H9 (cell line): ENCODE results near the gene GRAMD1B. TPM values are rescaled to one million over a fixed set of nuclear protein-coding genes. Genes with fewer than 3 reads are reported as not detected.
A peak's percentile ranks its signal among the peaks of the same experiment; 100 is the strongest.

Source experiments
- DNase-seq: peaks from one replicate; pipeline ENCODE4 v3.0.0-alpha.2; 2017
- H2AFZ ChIP-seq: one replicate; pipeline ENCODE4 v1.6.1; 2013; ENCODE audit warnings: mild to moderate bottlenecking, low read length, control low read depth, moderate library complexity
- H2AK5ac ChIP-seq: 2 replicates; pipeline ENCODE4 v1.6.1; 2013; ENCODE audit warnings: low read length, control low read depth, mixed read lengths; ENCODE audit not compliant: insufficient read length
- H2BK120ac ChIP-seq: one replicate; pipeline ENCODE4 v1.6.1; 2013; ENCODE audit warnings: low read depth, mild to moderate bottlenecking, low read length, control low read depth, inconsistent platforms; ENCODE audit not compliant: poor library complexity, severe bottlenecking
- H2BK12ac ChIP-seq: 2 replicates; pipeline ENCODE4 v1.6.1; 2013; ENCODE audit warnings: low read length, control low read depth, mixed read lengths, low read depth; ENCODE audit not compliant: insufficient read length
- H2BK15ac ChIP-seq: 2 replicates; pipeline ENCODE4 v1.6.1; 2013; ENCODE audit warnings: low read depth, low read length, control low read depth
- H2BK20ac ChIP-seq: one replicate; pipeline ENCODE4 v1.6.1; 2013; ENCODE audit warnings: low read depth, mild to moderate bottlenecking, low read length, control low read depth, inconsistent platforms; ENCODE audit not compliant: poor library complexity, severe bottlenecking
- H2BK5ac ChIP-seq: 2 replicates; pipeline ENCODE4 v1.6.1; 2013; ENCODE audit warnings: low read length, control low read depth, mixed read lengths; ENCODE audit not compliant: insufficient read length
- H3K14ac ChIP-seq: 2 replicates; pipeline ENCODE4 v1.6.1; 2013; ENCODE audit warnings: low read length, control low read depth; ENCODE audit not compliant: insufficient read depth
- H3K18ac ChIP-seq: 2 replicates; pipeline ENCODE4 v1.6.1; 2013; ENCODE audit warnings: low read depth, mild to moderate bottlenecking, mixed read lengths, low read length, control low read depth; ENCODE audit not compliant: insufficient read length
- H3K23ac ChIP-seq: 2 replicates; pipeline ENCODE4 v1.6.1; 2013; ENCODE audit warnings: low read length, control low read depth, mixed read lengths, low read depth; ENCODE audit not compliant: insufficient read length
- H3K23me2 ChIP-seq: 2 replicates; pipeline ENCODE4 v1.6.1; 2013; ENCODE audit warnings: low read depth, mild to moderate bottlenecking, mixed read lengths, low read length, control low read depth; ENCODE audit not compliant: insufficient read length, poor library complexity, severe bottlenecking
- H3K27ac ChIP-seq: 2 replicates; pipeline ENCODE4 v1.5.1; 2013; ENCODE audit warnings: low read length, control low read depth, mixed read lengths, low read depth; ENCODE audit not compliant: insufficient read length
- H3K27me3 ChIP-seq: 2 replicates; pipeline ENCODE4 v1.6.1; 2013; ENCODE audit warnings: low read length, control low read depth, inconsistent platforms; ENCODE audit not compliant: insufficient read depth
- H3K4ac ChIP-seq: 2 replicates; pipeline ENCODE4 v1.6.1; 2013; ENCODE audit warnings: low read depth, mild to moderate bottlenecking, control low read depth, inconsistent platforms, low read length, moderate library complexity
- H3K4me1 ChIP-seq: 2 replicates; pipeline ENCODE4 v1.6.1; 2013; ENCODE audit warnings: low read length, control low read depth, inconsistent platforms; ENCODE audit not compliant: insufficient read depth
- H3K4me2 ChIP-seq: 2 replicates; pipeline ENCODE4 v1.6.1; 2013; ENCODE audit warnings: low read length, control low read depth, mixed read lengths; ENCODE audit not compliant: insufficient read length, insufficient read depth
- H3K56ac ChIP-seq: 2 replicates; pipeline ENCODE4 v1.6.1; 2013; ENCODE audit warnings: low read depth, mild to moderate bottlenecking, mixed read lengths, low read length, control low read depth; ENCODE audit not compliant: insufficient read length
- H3K79me1 ChIP-seq: 2 replicates; pipeline ENCODE4 v1.6.1; 2013; ENCODE audit warnings: low read depth, mild to moderate bottlenecking, moderate library complexity, low read length, control low read depth, inconsistent platforms; ENCODE audit not compliant: insufficient read depth, poor library complexity, severe bottlenecking
- H3K79me2 ChIP-seq: 2 replicates; pipeline ENCODE4 v1.6.1; 2013; ENCODE audit warnings: low read length, control low read depth, inconsistent platforms; ENCODE audit not compliant: insufficient read depth
- H3K9ac ChIP-seq: 2 replicates; pipeline ENCODE4 v1.6.1; 2013; ENCODE audit warnings: low read length, control low read depth, mixed read lengths; ENCODE audit not compliant: insufficient read length; ENCODE audit errors: extremely low read depth
- H3K9me3 ChIP-seq: one replicate; pipeline ENCODE4 v1.6.1; 2013; ENCODE audit warnings: low read depth, low read length, inconsistent platforms; ENCODE audit not compliant: control insufficient read depth
- H3T11ph ChIP-seq: one replicate; pipeline ENCODE4 v1.6.1; 2013; ENCODE audit warnings: mild to moderate bottlenecking, low read length, control low read depth, inconsistent platforms
- H4K20me1 ChIP-seq: one replicate; pipeline ENCODE4 v1.6.1; 2013; ENCODE audit not compliant: control insufficient read depth, insufficient read length, insufficient read depth
- H4K5ac ChIP-seq: 2 replicates; pipeline ENCODE4 v1.6.1; 2013; ENCODE audit warnings: low read depth, mild to moderate bottlenecking, mixed read lengths, low read length, control low read depth; ENCODE audit not compliant: insufficient read length
- H4K8ac ChIP-seq: replicated peaks from 2 replicates; pipeline ENCODE4 v1.6.1; 2013; ENCODE audit warnings: low read length, control low read depth, mixed read lengths, low read depth; ENCODE audit not compliant: insufficient read length
- H4K91ac ChIP-seq: 2 replicates; pipeline ENCODE4 v1.6.1; 2013; ENCODE audit warnings: low read depth, mild to moderate bottlenecking, moderate library complexity, mixed read lengths, low read length, control low read depth; ENCODE audit not compliant: insufficient read length
- H3K27ac Mint-ChIP-seq, 3 experiments: 2 replicates in 2 of 3; 3 replicates in 1 of 3; pipeline ENCODE4 v1.8.0; 2020 to 2021; ENCODE audit warnings: mixed read lengths in 3 of 3, mild to moderate bottlenecking in 1 of 3, moderate library complexity in 1 of 3
- H3K27me3 Mint-ChIP-seq: 2 replicates; pipeline ENCODE4 v1.8.0; 2021; ENCODE audit warnings: low read depth, mild to moderate bottlenecking, moderate library complexity, mixed read lengths
- H3K36me3 Mint-ChIP-seq, 3 experiments: 2 replicates in 2 of 3; 3 replicates in 1 of 3; pipeline ENCODE4 v1.8.0; 2020 to 2021; ENCODE audit warnings: low read depth in 3 of 3, mixed read lengths in 3 of 3; ENCODE audit not compliant: insufficient read depth in 1 of 3
- H3K4me1 Mint-ChIP-seq, 2 experiments: 2 replicates each; pipeline ENCODE4 v1.8.0; 2020; ENCODE audit warnings: mixed read lengths in 2 of 2
- H3K4me3 Mint-ChIP-seq, 2 experiments: 2 replicates in 1 of 2; 3 replicates in 1 of 2; pipeline ENCODE4 v1.8.0; 2020 to 2021; ENCODE audit warnings: mild to moderate bottlenecking in 2 of 2, mixed read lengths in 2 of 2, moderate library complexity in 1 of 2
- H3K9me3 Mint-ChIP-seq, 2 experiments: 2 replicates in 1 of 2; 3 replicates in 1 of 2; pipeline ENCODE4 v1.8.0; 2020; ENCODE audit warnings: mild to moderate bottlenecking in 2 of 2, mixed read lengths in 2 of 2, moderate library complexity in 1 of 2
- CTCF ChIP-seq: fragments of 200-600 bp; sonication (generic); conservative IDR thresholded peaks from 3 replicates; pipeline ENCODE4 v1.8.0; 2021; ENCODE audit warnings: antibody characterized with exemption, mild to moderate bottlenecking
- WGBS: extraction: QIAGEN DNeasy Blood & Tissue Kit; methylation state at CpG from one replicate; pipeline ENCODE4 v1.1.7; 2013; ENCODE audit warnings: missing lambda C conversion rate, low lambda C conversion rate, mixed read lengths; ENCODE audit not compliant: insufficient read length; ENCODE audit errors: extremely low coverage; 5-methylcytosine and 5-hydroxymethylcytosine counted together
- total RNA-seq: library from RNA; stranded (reverse); gene quantifications from 2 replicates; pipeline ENCODE4 v1.2.1, GENCODE V29; 2021

The GRAMD1B gene
- total RNA-seq, 1 experiment from 2014 or later, result 25.9 TPM

- Histone ChIP-seq H4K20me1 (no peaks in the 10 kb centered on the region), H3K56ac (no peak overlapping the region), H3K9me3 (no peaks in the 10 kb centered on the region), H3K27ac (no peak overlapping the region), H3K4me1 (peaks cover 2% of the 10 kb centered on the region; the same call in 1 of the 2 replicates), H3K27me3 (no peaks in the 10 kb centered on the region), H3K9ac (no peak overlapping the region), H2AK5ac (no peak overlapping the region), H3K4me2 (no peak overlapping the region), H3T11ph (no peak overlapping the region), H3K4ac (no peak overlapping the region), H2BK12ac (no peak overlapping the region), H2BK120ac (no peak overlapping the region), H3K79me1 (no peaks in the 10 kb centered on the region), H3K23me2 (no peaks in the 10 kb centered on the region), H3K18ac (no peak overlapping the region), H3K23ac (no peak overlapping the region), H4K5ac (no peak overlapping the region), H2AFZ (no peak overlapping the region), H4K8ac (no peak overlapping the region), H2BK15ac (no peak overlapping the region), H2BK5ac (no peak overlapping the region), H2BK20ac (no peak overlapping the region), H4K91ac (no peak overlapping the region), H3K14ac (no peak overlapping the region), H3K79me2 (no peaks in the 10 kb centered on the region)
- no CpG with 5 or more reads among the region's 3 CpGs for WGBS
- no peak overlapping the region for H3K4me3 Mint-ChIP-seq
- DNase-seq, result no peak
- peaks cover 0 to 27% (median 21%) of the 10 kb centered on the region in 3 experiments; a peak in 4 of 7 replicates for H3K36me3 Mint-ChIP-seq
- H3K9me3 Mint-ChIP-seq, result no peaks in the 10 kb centered on the region
- H3K4me1 Mint-ChIP-seq, result peaks cover 32% of the 10 kb centered on the region in 2 experiments
- H3K27me3 Mint-ChIP-seq, result no peaks in the 10 kb centered on the region
- TF ChIP-seq CTCF, result no peak
- H3K27ac Mint-ChIP-seq, result peak overlapping the region in 1 of 3 experiments; percentile 86; a peak in 1 of 7 replicates
Observed at GRCh38 chr11:123481640-123482039, 51.6 kb downstream of the GRAMD1B start.
